Transverse colon (tissue), 4 donors: Measurements from ENCODE around the gene MEIS2.

ENCODE experiments used
- CTCF ChIP-seq, 5 experiments: fragments of 200-600 bp in 3 of 5; fragments of 450-650 bp in 2 of 5; sonication (generic) in 3 of 5; IDR thresholded peaks; 1 replicate in 2 of 5; 2 replicates in 3 of 5; pipeline ENCODE4 v1.5.1; 2016 to 2017; ENCODE audit warnings: antibody characterized with exemption in 5 of 5, inconsistent platforms in 3 of 5, mild to moderate bottlenecking in 2 of 5, moderate library complexity in 1 of 5
- POLR2AphosphoS5 ChIP-seq, 3 donors: sonication (generic); formaldehyde crosslinking; IDR thresholded peaks; one replicate each; pipeline ENCODE4 v1.6.1; 2016; ENCODE audit warnings: antibody characterized with exemption in 3 of 3

- TF ChIP-seq CTCF (IDR thresholded peaks at IDR 0.05) (no peak), POLR2AphosphoS5 (IDR thresholded peaks at IDR 0.05) (no peak)
These were observed 129.8 kb downstream of the MEIS2 start for GRCh38 chr15:36970522-36970921.
